Bronchial epithelial cell (primary cell): Measurements from ENCODE around the gene FRMD4A. TPM values are rescaled to one million over a fixed set of nuclear protein-coding genes. Genes with fewer than 3 reads are reported as not detected.
"Not testable (repeated sequence)": the region's sequence is repeated elsewhere in the genome, so short reads cannot be mapped to it uniquely, and the experiment has no call there.

ENCODE experiments used
- DNase-seq: peaks from one replicate; pipeline ENCODE4 v3.0.0-alpha.2; 2010; ENCODE audit warnings: low read depth
- FAIRE-seq: peaks from 2 replicates; lab custom pipeline; 2011; peaks lifted over from hg19 to GRCh38; lab: Jason Lieb, UNC
- H3K27me3 ChIP-seq: 2 replicates; pipeline ENCODE4 v1.5.1; 2011; ENCODE audit warnings: low read length; ENCODE audit not compliant: control insufficient read depth, insufficient read depth
- H3K36me3 ChIP-seq: 2 replicates; pipeline ENCODE4 v1.5.1; 2011; ENCODE audit warnings: low read length; ENCODE audit not compliant: control insufficient read depth, insufficient read depth
- H3K4me3 ChIP-seq: 2 replicates; pipeline ENCODE4 v1.5.1; 2011; ENCODE audit warnings: mild to moderate bottlenecking, low read depth, low read length, control low read depth
- CTCF ChIP-seq: IDR thresholded peaks from 2 replicates; pipeline ENCODE4 v1.5.1; 2011; ENCODE audit warnings: mild to moderate bottlenecking, moderate library complexity, low read length, control low read depth, inconsistent platforms; ENCODE audit not compliant: insufficient read depth, severe bottlenecking
- total RNA-seq: library from RNA; depleted of rRNA; stranded (reverse); fragments of >200 nt; gene quantifications from 2 replicates; pipeline ENCODE4 v1.2.1, GENCODE V29; 2014

FRMD4A gene
- total RNA-seq, 1 donor from 2014 or later = 3.2 TPM

DNA sequence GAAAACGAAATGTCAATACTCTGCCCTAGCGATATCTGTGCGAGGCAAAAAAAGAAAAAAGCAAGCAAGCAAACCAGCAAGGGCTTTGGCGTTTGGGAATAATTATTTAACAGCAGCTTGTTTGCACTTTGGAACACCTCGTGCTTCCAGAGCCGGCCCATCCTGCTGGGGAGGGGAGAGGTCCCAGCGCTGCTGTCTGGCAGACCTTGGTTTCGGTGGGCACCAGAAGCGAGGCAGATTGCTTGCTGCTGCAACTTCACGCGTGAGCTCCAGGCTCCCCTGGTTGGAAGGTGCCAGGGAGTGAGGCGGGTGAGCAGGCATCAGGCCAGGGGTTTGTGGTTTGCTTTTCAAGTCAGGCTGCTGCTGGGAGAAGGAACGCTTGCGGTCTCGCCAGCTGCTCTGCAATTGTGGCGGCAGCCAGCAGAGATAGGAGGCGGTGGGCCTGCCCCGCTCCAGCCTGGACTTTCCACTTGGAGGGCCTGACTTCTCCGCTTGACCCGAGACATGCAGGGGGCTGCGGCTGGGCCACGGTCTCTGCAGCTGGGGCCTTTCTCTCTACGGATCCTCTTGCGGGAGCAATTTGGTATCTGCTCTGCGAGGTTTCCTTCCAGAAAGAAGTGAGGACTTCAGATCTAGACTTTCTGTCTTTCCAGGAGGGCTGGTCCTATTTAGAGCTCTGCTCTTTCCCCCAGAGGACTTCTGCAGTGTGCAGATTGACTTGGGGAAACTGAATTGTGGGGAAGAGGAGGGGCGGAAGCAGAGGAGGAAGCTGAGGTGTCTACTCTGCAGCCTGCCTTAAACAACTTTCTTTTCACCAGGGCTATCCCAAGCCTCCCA is 612.6 kb downstream of the FRMD4A start:
- peak overlapping the region; percentile 31 for H3K4me3 ChIP-seq
- FAIRE-seq = no peak

DNA sequence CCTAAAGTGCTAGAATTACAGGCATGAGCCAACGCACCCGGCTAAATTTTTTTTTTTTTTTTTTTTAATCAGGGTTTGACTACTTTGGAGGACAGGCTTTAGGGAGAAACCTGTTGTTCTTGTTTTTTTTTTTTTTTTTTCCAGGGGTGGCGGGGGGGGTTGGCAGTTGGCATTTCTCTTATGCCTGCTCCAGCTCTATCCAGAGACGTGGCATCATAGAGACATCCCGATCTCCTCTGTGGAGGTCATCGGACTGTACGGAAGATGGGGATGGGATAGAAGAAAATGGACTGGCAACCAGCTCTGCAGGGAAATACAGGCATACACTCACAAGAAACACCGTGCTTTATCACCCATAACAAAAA is 613.2 kb downstream of the FRMD4A start:
- DNase-seq = peak; percentile 51

More for the DNA sequence above, 612.6 kb downstream of the FRMD4A start:
- no peak for TF ChIP-seq CTCF
- Histone ChIP-seq H3K27me3 (no peaks in the 10 kb centered on the region), H3K36me3 (no peaks in the 10 kb centered on the region)
- peak; percentile 76 for DNase-seq

DNA sequence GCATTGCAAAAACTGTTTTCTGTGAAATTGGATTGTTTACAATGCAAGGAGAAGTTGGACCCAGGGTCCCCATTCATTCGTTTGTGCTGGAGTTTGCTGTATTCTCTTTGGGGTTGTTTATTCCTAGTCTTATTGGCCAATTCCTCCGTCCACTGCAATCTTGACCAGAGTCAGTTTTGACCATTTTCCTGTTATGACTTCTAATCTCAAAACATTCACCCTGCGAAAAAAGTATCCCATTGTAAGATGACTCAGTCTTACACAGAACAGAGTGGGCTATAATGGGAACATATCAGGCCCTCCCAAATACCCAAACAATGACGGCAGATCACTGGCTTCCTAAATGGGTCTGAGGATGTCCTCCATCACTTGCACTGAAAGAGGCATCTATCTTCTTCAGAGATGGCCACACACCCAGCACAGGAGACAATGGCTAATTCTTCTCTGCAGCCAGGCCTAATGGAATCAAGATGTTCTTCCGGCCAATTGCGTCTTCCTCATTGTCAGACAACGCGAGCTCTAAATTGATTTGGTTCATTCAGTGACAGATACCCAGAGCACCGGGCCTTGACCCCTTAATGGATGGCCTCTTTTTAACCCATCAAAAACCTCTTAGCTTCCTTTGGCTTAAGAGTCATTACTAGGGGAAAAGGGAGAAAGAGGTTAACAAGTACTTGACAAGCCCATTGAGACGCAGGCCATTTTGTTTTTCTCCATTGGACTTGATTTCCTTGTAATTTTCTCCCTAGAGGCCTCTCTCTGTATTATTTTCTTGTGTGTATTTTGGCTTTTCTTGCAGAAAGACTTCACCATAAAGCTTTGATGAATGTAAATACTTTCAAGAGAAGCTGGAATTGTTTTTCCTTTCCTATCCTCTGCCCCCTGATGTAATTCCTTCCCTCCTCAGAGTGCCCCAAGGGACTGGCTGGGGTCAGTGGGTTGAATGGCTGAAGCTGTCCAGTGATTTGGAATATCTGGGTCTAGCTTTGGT is 614.3 kb downstream of the FRMD4A start:
- Histone ChIP-seq H3K36me3 (no peaks in the 10 kb centered on the region), H3K27me3 (no peaks in the 10 kb centered on the region), H3K4me3 (no peak overlapping the region)
- FAIRE-seq = no peak
- no peak for DNase-seq
- TF ChIP-seq CTCF = no peak

More for the DNA sequence above, 613.2 kb downstream of the FRMD4A start:
- no peaks in the 10 kb centered on the region for H3K27me3 ChIP-seq
- no peak for TF ChIP-seq CTCF
- H3K4me3 ChIP-seq = peak overlapping the region; percentile 31
- FAIRE-seq = no peak
- H3K36me3 ChIP-seq = no peaks in the 10 kb centered on the region

- FAIRE-seq, DNase-seq, H3K27me3 ChIP-seq, H3K4me3 ChIP-seq, H3K36me3 ChIP-seq: not testable (repeated sequence)
Measured at GRCh38 chr10:13715596-13715995, 615.1 kb downstream of the FRMD4A start.

DNA sequence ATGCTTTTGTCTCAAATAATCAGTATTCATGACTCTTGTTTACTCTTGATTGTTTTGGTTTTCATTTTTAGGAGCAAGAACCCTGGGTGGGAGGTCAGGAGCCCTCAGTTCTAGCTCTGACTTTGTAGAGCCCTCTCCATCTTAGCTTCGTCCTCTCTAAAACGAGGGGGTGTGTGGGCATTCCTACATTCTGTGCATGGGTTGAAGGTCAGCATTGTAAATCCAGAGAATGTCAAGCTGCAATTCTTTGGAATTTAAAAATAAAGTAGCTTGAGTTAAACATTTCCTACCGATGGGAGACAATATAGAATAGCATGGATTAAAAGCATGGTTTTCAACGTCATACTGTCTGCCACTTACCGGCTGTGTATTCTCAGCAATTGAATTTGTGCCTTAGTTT is 615.6 kb downstream of the FRMD4A start:
- no peak for FAIRE-seq

More for the DNA sequence above, 615.6 kb downstream of the FRMD4A start:
- DNase-seq = no peak
- no peak for TF ChIP-seq CTCF
- H3K27me3 ChIP-seq = no peaks in the 10 kb centered on the region
- H3K4me3 ChIP-seq = no peak overlapping the region
- H3K36me3 ChIP-seq = no peaks in the 10 kb centered on the region
